HG03354 (cell line): Measurements from ENCODE around the gene GGACT.

ENCODE experiments used
- ATAC-seq: cut with Tn5 transposase; IDR thresholded peaks from one replicate; pipeline ENCODE4 v1.9.1; 2021; ENCODE audit warnings: mild to moderate bottlenecking; ENCODE audit not compliant: unreplicated experiment, poor library complexity, severe bottlenecking

Gene GGACT

DNA sequence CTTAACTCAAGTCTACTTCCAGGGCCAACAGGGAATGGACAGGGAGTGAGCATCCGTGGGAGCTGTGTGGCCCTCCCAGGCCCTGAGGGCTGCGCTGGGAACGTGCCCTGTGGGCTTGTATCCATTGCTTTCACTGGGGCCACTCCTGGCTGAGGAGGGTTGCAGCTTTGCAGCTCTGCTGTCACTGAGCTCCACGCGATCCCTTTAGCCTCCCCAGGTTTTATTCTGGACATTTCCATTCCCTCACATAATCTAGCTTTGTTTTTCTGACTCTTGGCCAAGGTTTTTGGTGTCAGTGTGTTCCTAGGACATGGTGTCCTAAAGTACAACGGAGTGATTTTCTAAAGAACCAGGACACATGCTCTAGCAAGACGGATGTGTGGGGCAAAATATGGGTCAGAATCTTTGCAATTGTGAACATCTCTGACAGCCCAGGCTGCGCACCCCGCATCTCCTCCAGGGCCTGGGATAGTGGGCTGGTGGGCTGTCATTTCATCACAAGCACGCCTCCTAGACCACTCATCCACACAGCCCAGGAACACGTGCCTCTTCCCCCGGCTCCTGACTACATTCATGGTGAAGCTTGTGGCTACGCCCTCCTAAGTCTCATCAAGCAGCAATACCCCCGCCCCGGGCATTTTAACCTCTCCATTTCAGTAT lies 28.0 kb downstream of the GGACT start:
- no peak for ATAC-seq

DNA sequence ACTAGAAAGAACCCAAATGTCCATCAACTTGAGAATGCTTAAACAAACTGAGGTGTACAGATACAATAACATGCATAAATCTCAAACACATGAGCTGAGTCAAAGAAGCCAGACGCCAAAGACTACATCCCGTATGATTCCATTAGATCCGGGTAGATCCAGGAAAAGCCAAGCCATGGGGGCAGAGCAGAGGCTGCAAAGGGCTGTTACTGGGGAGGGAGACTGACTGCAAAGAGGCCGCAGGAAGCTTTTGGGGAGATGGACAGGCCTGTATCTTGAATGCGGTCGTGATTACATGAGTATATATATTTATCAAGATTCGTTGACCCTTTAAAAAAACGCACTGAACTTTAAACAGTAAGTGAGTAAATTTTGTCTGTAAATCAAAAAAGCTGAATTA lies 28.7 kb downstream of the GGACT start:
- ATAC-seq = no peak

DNA sequence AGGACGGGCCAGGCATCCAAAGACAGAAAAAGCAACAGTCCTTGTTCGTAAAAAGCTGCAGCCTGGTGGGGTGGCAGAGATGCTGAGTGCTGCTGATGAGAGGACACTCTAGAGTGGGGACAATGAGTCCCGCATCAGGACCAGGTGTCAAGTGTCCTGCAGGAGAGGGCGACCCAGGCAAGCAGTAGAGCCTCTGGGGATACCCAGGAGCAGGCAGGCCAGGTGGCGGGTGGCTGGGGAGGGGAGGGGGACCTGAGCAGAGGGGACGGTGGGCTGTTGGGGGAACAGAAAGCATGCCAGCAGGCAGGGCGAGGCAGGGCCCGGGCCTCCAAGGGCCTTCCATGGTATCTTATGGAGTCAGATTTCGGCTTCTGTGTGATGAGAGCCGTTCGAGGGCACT lies 35.8 kb downstream of the GGACT start:
- ATAC-seq = no peak

DNA sequence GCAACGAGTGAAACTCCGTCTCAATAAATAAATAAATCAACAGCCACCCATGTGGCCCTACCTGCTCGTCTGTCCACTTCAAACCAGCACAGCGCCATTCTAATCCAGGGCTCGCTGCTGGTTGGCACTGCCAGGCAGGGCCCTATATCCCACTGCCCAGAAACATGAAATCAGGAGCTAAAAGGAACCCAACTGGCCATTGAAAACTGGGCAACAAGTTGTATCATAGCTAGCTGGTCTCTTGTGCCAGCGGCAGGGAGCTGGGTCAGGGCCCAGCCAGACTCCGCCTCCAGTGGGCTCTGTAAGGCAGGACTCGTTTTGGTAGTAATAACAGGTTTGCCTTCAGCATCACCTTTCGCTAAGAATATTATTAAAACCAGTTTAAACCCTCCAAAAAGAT lies 39.3 kb downstream of the GGACT start:
- no peak for ATAC-seq

DNA sequence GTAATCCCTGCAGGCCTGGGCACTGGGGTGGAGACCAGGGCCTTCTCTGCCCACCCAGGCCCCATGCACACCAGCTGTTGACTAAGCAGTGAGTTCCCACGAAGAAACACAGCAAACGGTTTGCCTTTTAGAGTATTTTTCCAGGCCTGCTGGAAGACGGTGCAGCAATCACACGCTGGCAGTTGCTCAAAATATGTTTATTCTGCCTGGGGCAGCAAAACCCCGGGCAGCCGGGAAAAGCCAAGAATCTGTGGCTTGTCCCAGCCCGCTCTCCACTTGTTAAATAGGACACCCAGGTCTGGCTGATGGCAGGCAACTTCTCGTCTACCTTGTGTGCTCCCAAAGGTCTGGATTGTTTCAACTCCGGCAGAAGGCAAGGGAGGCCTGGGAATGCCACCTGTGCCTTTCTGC lies 40.8 kb downstream of the GGACT start:
- ATAC-seq = no peak

DNA sequence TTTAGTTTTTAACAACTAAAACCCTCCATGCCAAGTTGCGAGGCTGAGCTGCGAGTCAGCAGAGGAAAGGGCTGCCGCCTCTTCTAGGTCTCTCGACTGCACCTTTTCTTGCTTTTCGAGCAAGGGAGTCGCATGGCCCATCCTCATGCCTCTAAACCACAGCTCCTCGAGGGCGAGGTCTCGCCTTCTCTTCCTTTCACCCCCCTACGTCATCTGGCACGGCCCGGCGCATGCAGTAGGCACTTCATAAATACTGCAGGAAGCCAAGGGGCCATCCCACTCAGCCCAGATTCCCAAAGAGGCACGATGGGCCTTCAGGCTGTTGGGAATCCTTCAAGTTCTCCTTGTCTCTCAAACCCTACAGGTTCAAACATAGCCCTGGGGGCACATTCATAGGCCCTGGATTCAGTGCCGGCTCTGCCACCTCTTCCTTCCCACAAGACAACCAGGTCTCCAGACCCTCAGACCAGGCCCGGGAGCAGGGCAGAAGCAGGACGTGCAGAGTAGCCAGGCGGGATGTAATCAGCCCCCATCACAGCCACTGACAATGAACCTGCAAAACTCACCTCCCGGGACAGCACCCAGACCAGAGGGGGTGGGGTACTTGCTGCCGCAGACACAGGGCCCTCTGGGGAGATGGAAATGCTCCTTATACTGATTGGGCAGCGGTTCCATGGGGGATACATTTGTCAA lies 41.7 kb downstream of the GGACT start:
- ATAC-seq = no peak

DNA sequence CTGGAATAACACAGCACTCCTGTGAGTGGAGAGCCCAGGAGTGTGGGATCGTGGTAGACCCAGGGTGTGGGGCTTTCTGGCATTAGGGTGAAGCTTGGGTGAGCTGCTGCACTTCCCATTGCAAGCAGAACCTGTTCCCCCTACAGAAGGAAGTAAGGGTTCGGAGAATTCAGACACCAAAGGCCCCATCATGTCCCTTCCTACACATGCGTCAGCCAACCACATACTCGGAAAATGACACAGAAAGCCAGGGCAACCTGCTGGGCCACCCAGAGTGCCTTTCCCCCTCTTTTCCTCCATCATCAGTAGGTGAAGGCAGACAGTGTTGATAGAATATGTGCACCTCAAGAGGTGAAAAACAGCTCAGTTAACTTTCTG lies 42.9 kb downstream of the GGACT start:
- no peak for ATAC-seq

DNA sequence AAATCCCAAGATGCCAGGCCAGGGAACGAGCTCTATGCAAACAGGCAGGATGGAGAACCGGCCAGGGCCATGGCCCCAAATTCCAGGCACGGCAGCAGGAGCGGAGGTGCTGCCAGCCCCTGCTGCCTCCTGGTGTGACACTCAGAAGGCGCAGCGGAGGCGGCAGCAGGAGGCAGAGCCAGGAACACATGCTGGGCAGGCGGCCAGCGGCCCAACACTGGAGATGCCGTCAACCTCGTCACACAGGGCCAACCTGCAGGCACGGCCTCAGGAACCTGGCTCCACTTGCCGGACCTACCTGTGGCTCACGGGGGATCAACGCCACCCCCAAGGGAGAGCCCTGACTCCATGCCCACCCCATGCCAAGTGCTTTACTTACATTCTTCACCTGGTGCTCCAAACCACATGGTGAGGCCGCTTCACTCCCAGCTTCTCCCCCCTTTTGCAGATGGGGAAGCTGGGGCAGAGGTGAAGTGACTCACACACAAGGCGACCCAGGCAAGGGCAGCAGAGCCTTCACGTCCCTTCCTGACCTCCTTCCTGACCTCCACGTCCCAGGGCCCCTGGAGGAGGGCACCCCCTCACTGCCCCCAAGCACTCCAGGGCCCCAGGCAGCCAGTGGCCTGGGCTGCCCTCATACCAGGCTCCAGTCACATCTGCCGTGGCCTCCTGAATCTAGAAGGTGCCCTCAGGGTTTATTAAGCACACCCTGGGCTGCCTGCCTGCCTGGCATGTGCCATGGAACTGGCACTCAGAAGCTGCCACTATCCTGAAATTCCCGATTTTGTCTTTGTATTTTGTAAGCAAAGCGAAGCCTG lies 43.5 kb downstream of the GGACT start:
- no peak for ATAC-seq

DNA sequence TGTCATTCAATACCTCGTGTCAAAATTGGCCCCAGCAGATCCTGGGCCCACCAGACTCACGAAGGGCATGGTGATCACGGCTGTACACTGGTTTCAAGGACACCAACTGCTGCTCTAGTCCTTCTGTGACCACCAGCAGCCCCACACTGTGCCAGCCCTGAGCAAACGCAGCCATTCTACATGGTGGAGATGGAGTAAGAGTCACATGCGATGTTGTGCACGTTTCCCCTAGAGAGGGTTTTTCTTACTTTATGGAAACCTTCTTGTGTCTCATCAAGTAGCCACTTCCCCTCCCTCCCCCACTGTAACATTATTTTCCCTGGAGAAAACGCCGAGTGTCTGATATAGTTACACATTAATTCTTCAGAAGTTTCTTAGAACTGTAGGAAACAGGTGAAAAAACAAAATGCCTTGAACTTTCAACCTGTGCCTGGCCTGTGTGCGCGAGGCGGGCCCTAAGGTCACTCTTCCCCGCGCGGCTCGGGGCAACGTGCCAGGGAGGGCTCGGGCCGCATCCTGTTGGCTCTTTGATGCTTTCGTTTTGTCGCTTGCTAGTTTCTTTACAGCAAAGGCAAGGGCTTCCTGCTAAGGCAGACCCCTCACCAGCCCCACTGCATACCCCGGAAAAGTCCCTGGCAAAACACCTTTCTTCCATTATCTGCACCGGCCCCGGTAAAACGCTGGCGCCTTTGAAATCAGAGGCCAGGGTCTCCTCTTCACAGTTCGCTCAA lies 44.6 kb downstream of the GGACT start:
- peak; percentile 33 for ATAC-seq

DNA sequence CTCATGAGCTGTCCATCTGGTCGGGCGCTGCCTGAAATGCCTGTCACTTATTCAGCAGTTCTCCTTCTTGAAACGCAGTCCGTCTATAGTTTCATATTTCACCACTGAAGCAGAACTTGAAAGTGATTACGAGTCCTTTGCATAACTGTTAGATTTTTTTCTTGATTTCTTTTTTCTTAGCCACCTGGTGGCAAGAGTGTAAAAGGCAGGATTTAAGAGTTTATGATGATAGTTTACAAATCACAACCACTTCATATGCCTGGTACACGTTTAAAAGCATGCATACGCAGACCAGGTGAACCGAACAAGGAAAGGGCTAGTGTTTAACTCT lies 45.8 kb downstream of the GGACT start:
- ATAC-seq = peak; percentile 91

DNA sequence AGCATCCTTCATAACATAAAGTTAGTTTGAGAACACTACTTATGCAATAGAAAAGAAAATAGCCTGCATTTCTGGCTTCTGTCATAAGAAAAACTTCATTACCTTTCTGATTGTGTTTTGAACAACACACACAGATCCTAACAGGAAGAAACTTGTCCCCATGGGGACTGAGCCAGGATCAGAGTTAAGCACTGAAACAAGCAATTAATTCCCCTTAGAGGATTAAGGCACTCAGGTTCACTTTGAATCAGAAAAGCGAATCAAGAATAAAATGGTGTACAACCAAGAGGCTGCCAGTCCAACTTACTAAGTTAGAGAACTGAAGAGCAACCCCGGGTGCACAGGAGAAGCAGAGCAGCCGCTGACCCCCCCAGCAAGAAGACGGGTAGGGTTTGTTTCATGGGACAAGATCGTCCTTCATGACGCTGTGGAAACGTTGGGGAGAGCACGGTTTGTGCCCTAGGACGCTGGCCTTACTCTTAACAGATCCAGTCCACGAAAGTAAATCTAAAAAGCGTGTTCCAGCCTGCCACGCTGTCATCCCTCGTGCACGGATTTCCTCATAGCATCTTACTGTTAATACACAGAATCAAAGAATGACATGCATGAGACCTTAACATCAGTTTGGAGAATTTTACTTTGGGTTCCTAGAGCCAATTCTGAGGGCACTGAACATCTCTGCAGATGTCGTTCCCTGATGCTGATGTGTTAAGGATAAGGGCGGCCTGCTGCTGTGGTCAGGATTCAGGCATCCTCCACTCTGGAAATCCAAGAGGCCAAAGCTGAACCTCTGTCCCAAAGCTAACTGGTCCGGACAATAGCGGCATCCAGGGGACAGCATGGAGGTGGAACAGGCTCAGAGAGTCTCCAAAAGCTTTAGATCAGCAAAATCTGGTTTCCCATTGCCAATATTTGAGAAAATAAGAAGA lies 46.4 kb downstream of the GGACT start:
- no peak for ATAC-seq

DNA sequence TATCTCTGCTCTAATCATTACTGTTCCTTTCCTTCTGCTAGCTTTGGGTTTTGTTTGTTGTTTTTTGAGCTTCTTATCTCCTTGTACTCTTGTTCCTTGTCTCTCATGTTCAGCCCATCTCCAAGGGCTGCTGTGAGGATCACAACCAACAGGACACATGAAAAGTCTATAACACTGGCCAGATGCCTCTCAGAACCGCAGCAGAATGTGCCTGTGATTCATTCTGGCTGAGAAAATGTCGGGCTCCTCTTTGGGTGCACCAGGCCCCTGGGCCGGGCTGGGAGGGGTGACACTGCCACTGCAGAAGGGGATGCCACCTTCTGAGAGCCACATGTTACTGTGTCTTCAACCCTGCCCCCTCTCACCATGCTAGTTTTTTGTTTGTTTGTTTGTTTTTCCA lies 48.0 kb downstream of the GGACT start:
- no peak for ATAC-seq

DNA sequence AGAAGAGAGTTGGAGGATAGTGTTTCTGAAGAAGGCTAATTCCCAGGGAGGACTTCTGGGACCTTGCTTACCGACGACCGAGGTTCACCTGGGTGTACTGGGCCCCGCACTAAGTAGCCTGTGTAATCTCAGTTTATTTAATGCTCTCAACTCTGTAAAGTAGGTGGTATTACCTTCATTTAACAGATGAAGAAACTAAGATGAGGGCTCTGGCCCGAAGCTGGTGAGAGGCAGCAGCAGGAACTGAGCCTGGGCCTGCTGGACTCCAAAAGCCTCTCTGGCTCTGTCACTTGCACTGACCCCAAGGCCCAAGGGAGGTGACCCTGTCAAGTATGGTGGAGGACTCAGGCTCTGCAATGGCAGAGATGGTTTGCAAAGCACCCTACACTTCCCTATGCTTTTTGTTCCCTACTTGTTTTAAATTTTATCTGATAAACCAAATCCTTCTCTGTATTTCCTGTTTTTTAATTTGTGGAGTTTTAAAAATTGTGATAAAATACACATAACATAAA lies 50.6 kb downstream of the GGACT start:
- ATAC-seq = no peak

DNA sequence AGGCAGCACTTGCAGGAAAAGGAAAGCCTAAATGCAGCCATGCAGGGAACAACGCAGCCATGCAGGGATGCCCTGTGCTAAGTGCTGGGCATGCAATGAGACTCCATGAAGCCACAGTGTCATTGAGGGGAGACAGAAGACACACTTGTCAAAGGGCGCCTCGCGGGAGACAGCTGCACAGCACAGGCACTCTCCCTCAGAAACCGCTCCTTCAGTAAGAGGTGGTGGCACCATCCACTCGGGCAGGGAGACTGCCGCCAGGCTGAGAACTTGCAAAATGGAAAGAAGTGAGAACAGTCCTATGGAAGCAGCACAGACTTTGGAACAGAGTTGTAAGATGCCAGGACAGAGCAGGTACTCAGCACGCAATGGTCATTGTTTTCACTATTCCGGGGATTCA lies 51.1 kb downstream of the GGACT start:
- no peak for ATAC-seq

DNA sequence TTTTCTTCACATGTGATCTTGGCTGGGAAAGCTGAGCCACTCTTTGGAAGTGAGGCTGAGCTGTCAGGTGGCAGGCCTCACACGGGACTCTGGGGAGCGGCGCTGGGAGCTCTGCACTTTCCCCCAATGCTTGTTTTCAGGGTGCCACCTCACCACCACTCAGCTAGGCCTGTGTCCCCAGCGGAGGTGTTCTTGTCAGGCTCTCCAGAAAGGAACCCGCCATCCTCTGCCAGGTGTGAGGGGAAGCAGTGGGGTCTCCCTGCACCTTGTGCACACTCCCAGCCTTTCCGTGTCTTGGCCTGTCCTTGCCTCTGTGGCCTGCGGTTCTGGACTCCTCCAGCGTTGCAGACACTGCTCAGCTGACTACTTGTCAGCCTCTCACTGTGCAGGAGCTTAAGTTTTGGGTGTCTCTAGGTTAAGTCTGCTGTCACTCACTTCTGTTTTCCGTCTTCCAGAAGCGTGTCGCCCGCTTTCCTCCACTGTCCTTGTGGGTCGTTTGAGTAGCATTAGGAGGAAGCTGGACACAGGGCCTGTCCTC lies 51.9 kb downstream of the GGACT start:
- ATAC-seq = no peak

DNA sequence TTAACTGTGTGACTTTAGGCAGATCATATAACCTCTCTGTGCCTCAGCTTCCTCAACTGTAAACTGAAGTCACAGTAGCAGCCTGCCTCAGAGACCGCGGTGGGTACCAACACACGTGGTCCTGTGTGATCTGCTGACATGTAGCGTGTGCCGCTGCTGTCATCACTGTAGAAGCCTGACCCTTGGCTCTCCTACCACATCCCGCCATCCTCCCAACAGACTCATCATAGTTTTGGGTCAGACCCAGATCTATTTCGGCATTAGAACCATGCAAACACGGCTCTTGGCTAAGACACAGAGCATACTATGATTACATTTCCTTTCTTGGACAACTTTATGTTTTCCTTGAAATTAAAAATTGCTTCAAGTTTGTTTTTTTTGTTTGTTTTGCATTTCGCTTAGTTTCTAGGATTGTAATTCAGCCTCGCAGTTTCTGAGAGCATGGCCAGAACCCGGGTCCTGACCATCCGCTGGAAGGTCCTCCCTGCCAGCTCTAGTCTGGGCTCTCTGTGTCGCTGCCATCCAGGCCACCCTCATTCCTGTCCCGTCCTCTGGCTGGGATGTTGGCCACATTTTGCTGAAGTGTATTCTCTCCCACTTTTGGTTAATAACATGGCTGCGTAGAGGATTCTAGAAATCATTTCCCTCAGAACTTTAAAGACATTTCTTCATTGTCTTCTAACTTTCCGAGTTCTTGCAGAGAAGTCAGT lies 53.0 kb downstream of the GGACT start:
- ATAC-seq = no peak

DNA sequence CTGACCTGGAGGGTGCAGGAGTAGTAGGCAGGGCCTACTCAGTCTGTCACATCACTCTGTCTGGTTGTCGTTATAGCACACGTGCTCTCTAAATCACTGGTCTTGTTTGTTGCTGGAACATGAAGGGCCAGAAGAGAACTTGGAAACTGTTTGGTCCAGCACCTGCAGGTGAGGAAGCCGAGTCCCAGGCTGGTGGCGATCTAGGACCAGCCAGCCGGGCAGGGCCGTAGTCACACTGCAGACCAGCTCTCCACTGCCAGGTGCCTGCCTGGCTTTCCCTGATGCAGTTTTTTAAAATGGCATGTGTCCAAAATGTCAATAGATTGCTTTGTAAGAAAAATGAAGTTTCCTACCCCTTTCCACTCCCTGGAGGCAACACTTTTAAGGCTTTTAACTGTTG lies 53.7 kb downstream of the GGACT start:
- ATAC-seq = no peak

DNA sequence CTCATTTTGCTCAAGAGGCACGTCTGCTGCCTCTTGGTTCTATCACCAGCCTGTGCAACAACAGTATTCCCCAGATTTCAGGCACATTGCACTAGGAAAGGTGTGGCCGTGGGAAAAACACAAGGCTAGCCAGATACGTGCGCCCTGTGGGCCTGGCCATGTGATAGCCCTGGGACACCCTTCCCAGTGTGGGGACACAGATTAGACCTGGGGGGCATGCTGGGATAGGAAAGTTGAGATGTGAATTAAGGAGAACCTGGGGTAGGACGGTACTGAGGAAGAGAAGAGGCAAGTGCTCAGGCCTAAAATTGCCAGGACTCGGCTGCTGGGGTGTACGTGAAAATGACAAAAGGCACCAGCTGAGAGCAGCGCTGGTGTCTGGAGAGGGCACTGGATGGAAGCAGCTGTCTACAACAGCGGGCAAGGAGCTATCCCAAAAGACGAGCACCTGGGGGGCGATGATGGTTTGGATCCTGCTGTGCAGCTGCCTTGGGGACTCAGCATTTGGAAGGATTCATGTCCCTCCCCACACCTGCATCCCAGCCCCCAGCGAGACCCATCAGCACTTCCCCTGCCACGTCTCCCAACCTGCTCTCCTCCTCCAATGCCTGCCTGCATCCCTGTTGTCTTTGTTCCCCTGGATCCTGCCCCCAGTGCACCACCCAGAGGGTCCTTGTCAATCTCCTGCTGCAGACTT lies 54.3 kb downstream of the GGACT start:
- no peak for ATAC-seq
